ENCODE data around the gene FAM13C. TPM values are rescaled to one million over a fixed set of nuclear protein-coding genes. Genes with fewer than 3 reads are reported as not detected.

Gene FAM13C
- polyA plus RNA-seq, 1 donor from 2014 or later = 89.3 TPM

DNA sequence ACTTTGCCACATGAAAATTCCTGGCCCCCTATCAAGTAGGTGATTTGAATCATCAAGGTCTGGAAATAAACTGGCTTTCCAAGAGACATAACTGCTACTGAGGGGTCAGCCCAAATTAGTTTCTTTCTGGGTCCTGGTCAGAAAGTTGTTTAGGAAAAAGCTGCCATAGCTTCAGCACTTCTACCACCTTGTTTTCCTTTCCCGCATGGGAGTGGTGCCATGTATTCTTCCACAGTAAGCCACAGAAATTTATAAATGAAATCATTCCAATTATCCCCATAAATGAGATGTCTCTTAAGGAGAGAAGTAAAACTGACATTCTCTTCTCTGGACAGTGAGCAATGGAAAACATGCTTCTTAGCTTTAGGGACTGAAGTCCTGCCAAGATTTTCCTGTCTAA, 105.1 kb downstream of the FAM13C start:
- H3K36me3 ChIP-seq (ENCODE audit: insufficient read depth, low read length) = peaks cover 20% of the 10 kb centered on the region
- H3K9me3 ChIP-seq (ENCODE audit: low read length) = no peaks in the 10 kb centered on the region
- peaks cover 3% of the 10 kb centered on the region for H3F3A ChIP-seq (ENCODE audit: insufficient read depth, low read length, poor library complexity, severe bottlenecking)
- TF ChIP-seq, protein P1, sequence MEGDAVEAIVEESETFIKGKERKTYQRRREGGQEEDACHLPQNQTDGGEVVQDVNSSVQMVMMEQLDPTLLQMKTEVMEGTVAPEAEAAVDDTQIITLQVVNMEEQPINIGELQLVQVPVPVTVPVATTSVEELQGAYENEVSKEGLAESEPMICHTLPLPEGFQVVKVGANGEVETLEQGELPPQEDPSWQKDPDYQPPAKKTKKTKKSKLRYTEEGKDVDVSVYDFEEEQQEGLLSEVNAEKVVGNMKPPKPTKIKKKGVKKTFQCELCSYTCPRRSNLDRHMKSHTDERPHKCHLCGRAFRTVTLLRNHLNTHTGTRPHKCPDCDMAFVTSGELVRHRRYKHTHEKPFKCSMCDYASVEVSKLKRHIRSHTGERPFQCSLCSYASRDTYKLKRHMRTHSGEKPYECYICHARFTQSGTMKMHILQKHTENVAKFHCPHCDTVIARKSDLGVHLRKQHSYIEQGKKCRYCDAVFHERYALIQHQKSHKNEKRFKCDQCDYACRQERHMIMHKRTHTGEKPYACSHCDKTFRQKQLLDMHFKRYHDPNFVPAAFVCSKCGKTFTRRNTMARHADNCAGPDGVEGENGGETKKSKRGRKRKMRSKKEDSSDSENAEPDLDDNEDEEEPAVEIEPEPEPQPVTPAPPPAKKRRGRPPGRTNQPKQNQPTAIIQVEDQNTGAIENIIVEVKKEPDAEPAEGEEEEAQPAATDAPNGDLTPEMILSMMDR (IDR thresholded peaks at IDR 0.05; ENCODE audit: poor library complexity, severe bottlenecking) = no peak
- TF ChIP-seq RAD21 (conservative IDR thresholded peaks at IDR 0.05) = no peak
- TF ChIP-seq, protein P2, sequence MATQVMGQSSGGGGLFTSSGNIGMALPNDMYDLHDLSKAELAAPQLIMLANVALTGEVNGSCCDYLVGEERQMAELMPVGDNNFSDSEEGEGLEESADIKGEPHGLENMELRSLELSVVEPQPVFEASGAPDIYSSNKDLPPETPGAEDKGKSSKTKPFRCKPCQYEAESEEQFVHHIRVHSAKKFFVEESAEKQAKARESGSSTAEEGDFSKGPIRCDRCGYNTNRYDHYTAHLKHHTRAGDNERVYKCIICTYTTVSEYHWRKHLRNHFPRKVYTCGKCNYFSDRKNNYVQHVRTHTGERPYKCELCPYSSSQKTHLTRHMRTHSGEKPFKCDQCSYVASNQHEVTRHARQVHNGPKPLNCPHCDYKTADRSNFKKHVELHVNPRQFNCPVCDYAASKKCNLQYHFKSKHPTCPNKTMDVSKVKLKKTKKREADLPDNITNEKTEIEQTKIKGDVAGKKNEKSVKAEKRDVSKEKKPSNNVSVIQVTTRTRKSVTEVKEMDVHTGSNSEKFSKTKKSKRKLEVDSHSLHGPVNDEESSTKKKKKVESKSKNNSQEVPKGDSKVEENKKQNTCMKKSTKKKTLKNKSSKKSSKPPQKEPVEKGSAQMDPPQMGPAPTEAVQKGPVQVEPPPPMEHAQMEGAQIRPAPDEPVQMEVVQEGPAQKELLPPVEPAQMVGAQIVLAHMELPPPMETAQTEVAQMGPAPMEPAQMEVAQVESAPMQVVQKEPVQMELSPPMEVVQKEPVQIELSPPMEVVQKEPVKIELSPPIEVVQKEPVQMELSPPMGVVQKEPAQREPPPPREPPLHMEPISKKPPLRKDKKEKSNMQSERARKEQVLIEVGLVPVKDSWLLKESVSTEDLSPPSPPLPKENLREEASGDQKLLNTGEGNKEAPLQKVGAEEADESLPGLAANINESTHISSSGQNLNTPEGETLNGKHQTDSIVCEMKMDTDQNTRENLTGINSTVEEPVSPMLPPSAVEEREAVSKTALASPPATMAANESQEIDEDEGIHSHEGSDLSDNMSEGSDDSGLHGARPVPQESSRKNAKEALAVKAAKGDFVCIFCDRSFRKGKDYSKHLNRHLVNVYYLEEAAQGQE (IDR thresholded peaks at IDR 0.05; ENCODE audit: borderline replicate concordance) = no peak
- TF ChIP-seq MXI1 (conservative IDR thresholded peaks at IDR 0.05; ENCODE audit: poor library complexity, severe bottlenecking) = no peak
- no peak for TF ChIP-seq SMC3 (conservative IDR thresholded peaks at IDR 0.05; ENCODE audit: poor library complexity)
- no peak for TF ChIP-seq EP300 (conservative IDR thresholded peaks at IDR 0.05; ENCODE audit: poor library complexity, severe bottlenecking)
- no peak for TF ChIP-seq EZH2 (IDR thresholded peaks at IDR 0.05; ENCODE audit: borderline replicate concordance, insufficient read depth, low read length, poor library complexity, severe bottlenecking)
- no peak for TF ChIP-seq TAF1 (IDR thresholded peaks at IDR 0.05; ENCODE audit: low read depth)
- H3K9me2 ChIP-seq (ENCODE audit: insufficient read depth, low read length) = no peaks in the 10 kb centered on the region
- peaks cover 3% of the 10 kb centered on the region for H3K79me2 ChIP-seq (replicated peaks; ENCODE audit: insufficient read depth, low read length)
- no peaks in the 10 kb centered on the region for H3K27me3 ChIP-seq (ENCODE audit: insufficient read depth, low read depth, low read length)
- H3K9ac ChIP-seq (ENCODE audit: low read length) = no peak overlapping the region
- no peak overlapping the region for H3K27ac ChIP-seq (ENCODE audit: low read length)
- no peak overlapping the region for H3K4me3 ChIP-seq (ENCODE audit: low read length)
- H4K20me1 ChIP-seq (ENCODE audit: insufficient read depth) = no peaks in the 10 kb centered on the region
- H3K4me2 ChIP-seq (ENCODE audit: low read length) = no peak overlapping the region
- H2AFZ ChIP-seq (ENCODE audit: low read depth, low read length) = no peak overlapping the region

DNA sequence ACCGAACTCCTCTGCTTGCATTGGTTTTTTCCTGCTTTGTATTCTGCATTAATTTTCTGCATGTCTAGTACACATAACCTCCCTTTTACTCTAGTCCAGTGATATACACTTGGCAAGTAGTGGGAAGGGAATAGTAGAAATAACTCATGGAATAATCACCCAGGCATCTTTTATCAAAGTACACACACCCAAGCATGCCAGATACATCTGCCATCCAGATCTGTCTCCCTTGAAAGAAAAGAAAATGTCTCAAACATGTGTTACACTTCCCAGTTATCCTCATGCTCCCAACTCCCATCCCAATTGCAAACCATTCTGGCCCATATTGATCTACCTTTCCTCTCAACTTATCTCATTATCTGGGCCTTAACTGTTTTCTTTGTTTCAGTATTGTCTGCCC, 106.9 kb downstream of the FAM13C start:
- TF ChIP-seq SMC3 (conservative IDR thresholded peaks at IDR 0.05; ENCODE audit: poor library complexity) (no peak), RAD21 (conservative IDR thresholded peaks at IDR 0.05) (no peak), EP300 (conservative IDR thresholded peaks at IDR 0.05; ENCODE audit: poor library complexity, severe bottlenecking) (no peak), POLR2AphosphoS5 (IDR thresholded peaks at IDR 0.05) (no peak), TAF1 (IDR thresholded peaks at IDR 0.05; ENCODE audit: low read depth) (no peak), MXI1 (conservative IDR thresholded peaks at IDR 0.05; ENCODE audit: poor library complexity, severe bottlenecking) (no peak), EZH2 (IDR thresholded peaks at IDR 0.05; ENCODE audit: borderline replicate concordance, insufficient read depth, low read length, poor library complexity, severe bottlenecking) (no peak)
- TF ChIP-seq, protein P2 (IDR thresholded peaks at IDR 0.05; ENCODE audit: borderline replicate concordance) = no peak
- TF ChIP-seq, protein P1 (IDR thresholded peaks at IDR 0.05; ENCODE audit: poor library complexity, severe bottlenecking) = no peak
- Histone ChIP-seq H3K36me3 (ENCODE audit: insufficient read depth, low read length) (peaks cover 37% of the 10 kb centered on the region), H3K9ac (ENCODE audit: low read length) (no peak overlapping the region), H4K20me1 (ENCODE audit: insufficient read depth) (no peaks in the 10 kb centered on the region), H3K27ac (ENCODE audit: low read length) (no peak overlapping the region), H3K4me2 (ENCODE audit: low read length) (no peak overlapping the region), H3K9me2 (ENCODE audit: insufficient read depth, low read length) (no peaks in the 10 kb centered on the region), H3K79me2 (replicated peaks; ENCODE audit: insufficient read depth, low read length) (no peaks in the 10 kb centered on the region), H3F3A (ENCODE audit: insufficient read depth, low read length, poor library complexity, severe bottlenecking) (peaks cover 3% of the 10 kb centered on the region), H3K27me3 (ENCODE audit: insufficient read depth, low read depth, low read length) (no peaks in the 10 kb centered on the region), H2AFZ (ENCODE audit: low read depth, low read length) (no peak overlapping the region), H3K9me3 (ENCODE audit: low read length) (no peaks in the 10 kb centered on the region), H3K4me3 (ENCODE audit: low read length) (no peak overlapping the region)

All from neural cell (in vitro differentiated cells).